GM12873 (cell line): ENCODE results near the gene UBE2H.

Experiments used
- CTCF ChIP-seq: IDR thresholded peaks from 2 replicates; pipeline ENCODE4 v1.5.1; 2012; ENCODE audit warnings: low read depth, mild to moderate bottlenecking, moderate library complexity, low read length, control low read depth; ENCODE audit not compliant: insufficient read depth; ENCODE audit errors: missing control alignments

Gene UBE2H

GRCh38 chr7:129835569-129835968 lies 117.2 kb downstream of the UBE2H start:
- no peak for TF ChIP-seq CTCF

- no peak for TF ChIP-seq CTCF
Observed at GRCh38 chr7:129832701-129833227, 120.0 kb downstream of the UBE2H start.

- TF ChIP-seq CTCF = no peak
Observed at GRCh38 chr7:129832282-129832681, 120.5 kb downstream of the UBE2H start.

GRCh38 chr7:129831424-129832058 lies 121.2 kb downstream of the UBE2H start:
- no peak for TF ChIP-seq CTCF

- TF ChIP-seq CTCF = no peak
Observed at GRCh38 chr7:129830949-129831348, 121.8 kb downstream of the UBE2H start.

GRCh38 chr7:129829737-129830631 lies 122.8 kb downstream of the UBE2H start:
- TF ChIP-seq CTCF = peak; percentile 86
